WI38 (cell line): Measurements from ENCODE around the gene CCDC146.
"Not testable (repeated sequence)": the region's sequence is repeated elsewhere in the genome, so short reads cannot be mapped to it uniquely, and the experiment has no call there.

Experiments used
- H3K4me3 ChIP-seq: 2 replicates; pipeline ENCODE4 v1.5.1; 2011; ENCODE audit warnings: low read depth, mild to moderate bottlenecking, control low read depth, low read length
- TF ChIP-seq, protein P1 (sequence below): IDR thresholded peaks from 2 replicates; pipeline ENCODE4 v1.5.1; 2012; ENCODE audit warnings: low read depth, mild to moderate bottlenecking, control low read depth, low read length

Gene CCDC146

DNA sequence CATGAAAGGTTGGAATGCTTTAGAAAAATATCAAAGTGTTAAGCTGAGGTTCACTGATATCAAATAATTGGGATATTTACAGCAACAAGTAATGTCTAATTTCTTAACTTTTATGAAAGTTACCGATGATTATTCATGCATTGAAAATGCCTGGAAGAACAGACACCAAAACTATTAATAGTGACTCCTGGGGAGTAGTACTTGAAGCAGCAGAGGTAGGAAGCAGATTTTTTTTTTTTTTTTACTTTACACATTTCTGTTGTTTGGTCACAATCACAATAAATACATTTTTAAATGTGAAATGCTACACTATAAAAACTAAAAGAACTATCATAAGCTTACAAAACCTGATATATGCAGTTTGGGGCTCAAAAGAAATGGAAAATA lies 147.7 kb downstream of the CCDC146 start:
- TF ChIP-seq, protein P1, sequence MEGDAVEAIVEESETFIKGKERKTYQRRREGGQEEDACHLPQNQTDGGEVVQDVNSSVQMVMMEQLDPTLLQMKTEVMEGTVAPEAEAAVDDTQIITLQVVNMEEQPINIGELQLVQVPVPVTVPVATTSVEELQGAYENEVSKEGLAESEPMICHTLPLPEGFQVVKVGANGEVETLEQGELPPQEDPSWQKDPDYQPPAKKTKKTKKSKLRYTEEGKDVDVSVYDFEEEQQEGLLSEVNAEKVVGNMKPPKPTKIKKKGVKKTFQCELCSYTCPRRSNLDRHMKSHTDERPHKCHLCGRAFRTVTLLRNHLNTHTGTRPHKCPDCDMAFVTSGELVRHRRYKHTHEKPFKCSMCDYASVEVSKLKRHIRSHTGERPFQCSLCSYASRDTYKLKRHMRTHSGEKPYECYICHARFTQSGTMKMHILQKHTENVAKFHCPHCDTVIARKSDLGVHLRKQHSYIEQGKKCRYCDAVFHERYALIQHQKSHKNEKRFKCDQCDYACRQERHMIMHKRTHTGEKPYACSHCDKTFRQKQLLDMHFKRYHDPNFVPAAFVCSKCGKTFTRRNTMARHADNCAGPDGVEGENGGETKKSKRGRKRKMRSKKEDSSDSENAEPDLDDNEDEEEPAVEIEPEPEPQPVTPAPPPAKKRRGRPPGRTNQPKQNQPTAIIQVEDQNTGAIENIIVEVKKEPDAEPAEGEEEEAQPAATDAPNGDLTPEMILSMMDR = no peak
- no peak overlapping the region for H3K4me3 ChIP-seq

DNA sequence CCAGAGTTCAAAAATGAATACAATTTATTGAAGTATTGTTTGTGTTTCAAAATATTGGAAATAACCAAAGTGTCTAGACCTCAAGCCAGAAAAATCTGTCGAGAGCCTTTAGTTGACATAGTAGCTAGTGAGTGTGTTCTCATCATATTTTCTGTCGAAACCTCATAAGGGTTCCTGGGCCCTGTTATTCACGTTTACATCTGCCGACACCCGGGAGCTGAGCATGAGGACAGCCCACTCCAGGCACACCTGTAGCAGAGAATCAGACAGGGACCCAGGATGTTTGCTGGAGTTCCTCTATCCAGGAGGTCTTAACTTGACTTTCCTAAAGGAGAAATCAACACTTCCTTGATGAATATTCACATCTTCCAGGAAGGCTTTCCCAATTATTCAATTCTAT lies 149.4 kb downstream of the CCDC146 start:
- no peak overlapping the region for H3K4me3 ChIP-seq
- TF ChIP-seq, protein P1 = no peak

- H3K4me3 ChIP-seq = not testable (repeated sequence)
Measured at GRCh38 chr7:77275663-77276062, 153.2 kb downstream of the CCDC146 start.

GRCh38 chr7:77276120-77276519 lies 153.7 kb downstream of the CCDC146 start:
- H3K4me3 ChIP-seq = no peak overlapping the region
- TF ChIP-seq, protein P1 = no peak

- no peak overlapping the region for H3K4me3 ChIP-seq
- TF ChIP-seq, protein P1 = no peak
Measured at GRCh38 chr7:77281780-77282478, 159.5 kb downstream of the CCDC146 start.

- no peak overlapping the region for H3K4me3 ChIP-seq
- TF ChIP-seq, protein P1 = no peak
Measured at GRCh38 chr7:77282897-77283296, 160.5 kb downstream of the CCDC146 start.

GRCh38 chr7:77284005-77284404 lies 161.6 kb downstream of the CCDC146 start:
- no peak overlapping the region for H3K4me3 ChIP-seq
- TF ChIP-seq, protein P1 = no peak

- TF ChIP-seq, protein P1 = no peak
- no peak overlapping the region for H3K4me3 ChIP-seq
Measured at GRCh38 chr7:77284616-77285015, 162.2 kb downstream of the CCDC146 start.
